Gastrocnemius medialis (tissue), 4 donors: Measurements from ENCODE around the gene NEK2.

Experiments used
- POLR2A ChIP-seq, 2 donors: fragments of 450-650 bp; IDR thresholded peaks; one replicate each; pipeline ENCODE4 v1.6.1; 2017; ENCODE audit warnings: antibody characterized with exemption in 2 of 2, mild to moderate bottlenecking in 2 of 2, moderate library complexity in 2 of 2
- TF ChIP-seq, protein P1 (sequence below), 5 experiments: fragments of 450-650 bp in 3 of 5; fragments of 200-600 bp in 2 of 5; sonication (generic) in 2 of 5; IDR thresholded peaks in 4 of 5; conservative IDR thresholded peaks in 1 of 5; 1 replicate in 4 of 5; 2 replicates in 1 of 5; pipeline ENCODE4 v1.5.1; 2016 to 2019; ENCODE audit warnings: antibody characterized with exemption in 5 of 5, mild to moderate bottlenecking in 3 of 5, moderate library complexity in 3 of 5

DNA sequence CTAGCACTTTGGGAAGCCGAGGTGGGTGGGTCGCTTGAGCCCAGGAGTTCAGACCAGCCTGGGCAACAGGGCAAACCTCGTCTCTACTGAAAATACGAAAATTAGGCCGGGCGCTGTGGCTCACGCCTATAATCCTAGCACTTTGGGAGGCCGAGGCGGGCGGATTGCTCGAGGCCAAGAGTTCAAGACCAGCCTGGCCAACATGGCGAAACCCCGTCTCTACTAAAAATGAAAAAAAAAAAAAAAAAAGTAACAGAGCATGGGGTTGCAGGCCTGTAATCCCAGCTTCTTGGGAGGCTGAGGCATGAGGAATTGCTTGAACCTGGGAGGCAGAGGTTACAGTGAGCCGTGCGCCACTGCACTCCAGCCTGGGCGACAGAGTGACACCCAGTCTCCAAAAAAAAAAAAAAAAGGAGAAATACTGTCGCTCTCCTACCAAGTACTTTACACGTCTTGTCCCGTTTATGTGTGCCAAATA, 724 bp upstream of the NEK2 start:
- TF ChIP-seq, protein P1, sequence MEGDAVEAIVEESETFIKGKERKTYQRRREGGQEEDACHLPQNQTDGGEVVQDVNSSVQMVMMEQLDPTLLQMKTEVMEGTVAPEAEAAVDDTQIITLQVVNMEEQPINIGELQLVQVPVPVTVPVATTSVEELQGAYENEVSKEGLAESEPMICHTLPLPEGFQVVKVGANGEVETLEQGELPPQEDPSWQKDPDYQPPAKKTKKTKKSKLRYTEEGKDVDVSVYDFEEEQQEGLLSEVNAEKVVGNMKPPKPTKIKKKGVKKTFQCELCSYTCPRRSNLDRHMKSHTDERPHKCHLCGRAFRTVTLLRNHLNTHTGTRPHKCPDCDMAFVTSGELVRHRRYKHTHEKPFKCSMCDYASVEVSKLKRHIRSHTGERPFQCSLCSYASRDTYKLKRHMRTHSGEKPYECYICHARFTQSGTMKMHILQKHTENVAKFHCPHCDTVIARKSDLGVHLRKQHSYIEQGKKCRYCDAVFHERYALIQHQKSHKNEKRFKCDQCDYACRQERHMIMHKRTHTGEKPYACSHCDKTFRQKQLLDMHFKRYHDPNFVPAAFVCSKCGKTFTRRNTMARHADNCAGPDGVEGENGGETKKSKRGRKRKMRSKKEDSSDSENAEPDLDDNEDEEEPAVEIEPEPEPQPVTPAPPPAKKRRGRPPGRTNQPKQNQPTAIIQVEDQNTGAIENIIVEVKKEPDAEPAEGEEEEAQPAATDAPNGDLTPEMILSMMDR (IDR thresholded peaks at IDR 0.05 in 4 of 5, conservative IDR thresholded peaks at IDR 0.05 in 1 of 5), result no peak
- TF ChIP-seq POLR2A (IDR thresholded peaks at IDR 0.05), result no peak
